HG03432 (cell line): ENCODE results near the gene OSBPL10.

Experiments
- ATAC-seq: cut with Tn5 transposase; IDR thresholded peaks from one replicate; pipeline ENCODE4 v1.9.1; 2021; ENCODE audit warnings: mild to moderate bottlenecking, moderate library complexity; ENCODE audit not compliant: unreplicated experiment

OSBPL10 gene

GRCh38 chr3:31636694-31637442, 344.2 kb downstream of the OSBPL10 start:
- ATAC-seq, result no peak

GRCh38 chr3:31636049-31636448, 345.0 kb downstream of the OSBPL10 start:
- ATAC-seq, result no peak

- ATAC-seq, result no peak
Measured at GRCh38 chr3:31635545-31635944, 345.5 kb downstream of the OSBPL10 start.

- no peak for ATAC-seq
Measured at GRCh38 chr3:31634476-31634875, 346.6 kb downstream of the OSBPL10 start.

- ATAC-seq, result no peak
Measured at GRCh38 chr3:31629054-31629453, 352.0 kb downstream of the OSBPL10 start.

GRCh38 chr3:31625358-31625757, 355.7 kb downstream of the OSBPL10 start:
- no peak for ATAC-seq

- ATAC-seq, result peak; percentile 38
Measured at GRCh38 chr3:31624083-31624709, 356.9 kb downstream of the OSBPL10 start.

- ATAC-seq, result peak; percentile 75
Measured at GRCh38 chr3:31622636-31623288, 358.3 kb downstream of the OSBPL10 start.

GRCh38 chr3:31621314-31621713, 359.7 kb downstream of the OSBPL10 start:
- ATAC-seq, result no peak

- ATAC-seq, result no peak
Measured at GRCh38 chr3:31620656-31621055, 360.4 kb downstream of the OSBPL10 start.

- ATAC-seq, result no peak
Measured at GRCh38 chr3:31616711-31617110, 364.4 kb downstream of the OSBPL10 start.

GRCh38 chr3:31615071-31615875, 365.8 kb downstream of the OSBPL10 start:
- ATAC-seq, result no peak

- no peak for ATAC-seq
Measured at GRCh38 chr3:31614162-31614921, 366.7 kb downstream of the OSBPL10 start.

GRCh38 chr3:31613654-31614053, 367.4 kb downstream of the OSBPL10 start:
- ATAC-seq, result no peak

- ATAC-seq, result no peak
Measured at GRCh38 chr3:31613177-31613576, 367.9 kb downstream of the OSBPL10 start.
